ENCODE results near the gene TMEM164. TPM values are rescaled to one million over a fixed set of nuclear protein-coding genes. Genes with fewer than 3 reads are reported as not detected.
A peak's percentile ranks its signal among the peaks of the same experiment; 100 is the strongest.

The TMEM164 gene
- total and polyA plus RNA-seq, 7 donors: 14.5 to 42.4 (median 31.7) TPM

- DNase-seq: no peak
- no peaks in the 10 kb centered on the region for H3K36me3 ChIP-seq (ENCODE audit: insufficient read depth in 1 of 2, low read depth in 1 of 2)
- H3K9me3 ChIP-seq: no peaks in the 10 kb centered on the region
- no peak overlapping the region for H3K4me3 ChIP-seq
- ATAC-seq: no peak
- no peak for TF ChIP-seq CTCF (IDR thresholded peaks at IDR 0.05)
- intact Hi-C loops (cut with DNase I): no loop called here
- H3K27me3 ChIP-seq (ENCODE audit: insufficient read depth in 3 of 3, low read length in 2 of 3): peaks cover 0 to 5% (median 0%) of the 10 kb centered on the region in 3 donors
- H3K27ac ChIP-seq: peak overlapping the region; percentile 82
- H3K4me1 ChIP-seq: peaks cover 8% of the 10 kb centered on the region
Measured at GRCh38 chrX:110060317-110060716, 57.4 kb downstream of the TMEM164 start.

- 29 to 59% (median 43%) methylated on average over 1 of the region's 1 CpG for WGBS, 3 donors
- peak; percentile 49 to 75 (median 65) for ATAC-seq
- TF ChIP-seq CTCF (IDR thresholded peaks at IDR 0.05): no peak
- Histone ChIP-seq H3K9me3 (no peaks in the 10 kb centered on the region), H3K4me1 (peaks cover 8% of the 10 kb centered on the region), H3K4me3 (no peak overlapping the region), H3K27ac (peak overlapping the region; percentile 82), H3K36me3 (ENCODE audit: insufficient read depth in 1 of 2, low read depth in 1 of 2) (no peaks in the 10 kb centered on the region), H3K27me3 (ENCODE audit: insufficient read depth in 3 of 3, low read length in 2 of 3) (peaks cover 0 to 5% (median 0%) of the 10 kb centered on the region in 3 donors)
- no peak for DNase-seq
- intact Hi-C loops (cut with DNase I): no loop called here
Measured at GRCh38 chrX:110060846-110061537, 58.1 kb downstream of the TMEM164 start.

GRCh38 chrX:110062919-110063318 lies 60.0 kb downstream of the TMEM164 start:
- H3K27ac ChIP-seq: peak overlapping the region; percentile 82
- ATAC-seq: no peak
- 50 to 88% (median 67%) methylated on average over 1 of the region's 1 CpG for WGBS, 3 donors
- H3K9me3 ChIP-seq: no peaks in the 10 kb centered on the region
- no peak overlapping the region for H3K4me3 ChIP-seq
- DNase-seq: no peak
- no peak for TF ChIP-seq CTCF (IDR thresholded peaks at IDR 0.05)
- intact Hi-C loops (cut with DNase I): no loop called here
- peaks cover 17% of the 10 kb centered on the region for H3K4me1 ChIP-seq
- H3K36me3 ChIP-seq (ENCODE audit: insufficient read depth in 1 of 2, low read depth in 1 of 2): no peaks in the 10 kb centered on the region
- H3K27me3 ChIP-seq (ENCODE audit: insufficient read depth in 3 of 3, low read length in 2 of 3): peaks cover 0 to 5% (median 0%) of the 10 kb centered on the region in 3 donors

- peak overlapping the region; percentile 78 for H3K27ac ChIP-seq
- intact Hi-C loops (cut with DNase I): no loop called here
- H3K27me3 ChIP-seq (ENCODE audit: insufficient read depth in 3 of 3, low read length in 2 of 3): peaks cover 0 to 10% (median 0%) of the 10 kb centered on the region in 3 donors
- no peak for TF ChIP-seq CTCF (IDR thresholded peaks at IDR 0.05)
- H3K4me1 ChIP-seq: peaks cover 12% of the 10 kb centered on the region
- H3K4me3 ChIP-seq: no peak overlapping the region
- no peak for DNase-seq
- peak; percentile 72 to 90 (median 84) for ATAC-seq
- 36 to 50% (median 44%) methylated on average over 7 of the region's 7 CpGs for WGBS, 3 donors
- H3K36me3 ChIP-seq (ENCODE audit: insufficient read depth in 1 of 2, low read depth in 1 of 2): no peaks in the 10 kb centered on the region
- no peaks in the 10 kb centered on the region for H3K9me3 ChIP-seq
Measured at GRCh38 chrX:110066488-110067225, 63.7 kb downstream of the TMEM164 start.
